Liver (tissue), 3 donors: ENCODE results near the gene PSPC1.

Source experiments
- EGR1 ChIP-seq, 2 donors: IDR thresholded peaks; 2 replicates each; pipeline ENCODE4 v1.6.1; 2016 to 2018; ENCODE audit warnings: antibody characterized with exemption in 2 of 2, low read depth in 2 of 2
- GABPA ChIP-seq, 2 donors: IDR thresholded peaks in 1 of 2; conservative IDR thresholded peaks in 1 of 2; 2 replicates each; pipeline ENCODE4 v1.6.1; 2016; ENCODE audit warnings: antibody characterized with exemption in 2 of 2, mild to moderate bottlenecking in 1 of 2, moderate library complexity in 1 of 2
- HNF4G ChIP-seq: IDR thresholded peaks from 2 replicates; pipeline ENCODE4 v1.6.1; 2016; ENCODE audit warnings: antibody characterized with exemption
- JUND ChIP-seq, 2 donors: IDR thresholded peaks; 2 replicates each; pipeline ENCODE4 v1.6.1; 2016; ENCODE audit warnings: antibody characterized with exemption in 2 of 2
- RAD21 ChIP-seq, 2 donors: IDR thresholded peaks; 2 replicates each; pipeline ENCODE4 v1.6.1; 2016; ENCODE audit warnings: antibody characterized with exemption in 2 of 2, mild to moderate bottlenecking in 2 of 2
- SP1 ChIP-seq: IDR thresholded peaks from 2 replicates; pipeline ENCODE4 v1.6.1; 2018; ENCODE audit warnings: antibody characterized with exemption, mild to moderate bottlenecking
- TAF1 ChIP-seq: conservative IDR thresholded peaks from 2 replicates; pipeline ENCODE4 v1.6.1; 2016; ENCODE audit warnings: antibody characterized with exemption, mild to moderate bottlenecking
- YY1 ChIP-seq: IDR thresholded peaks from 2 replicates; pipeline ENCODE4 v1.6.1; 2016; ENCODE audit warnings: antibody characterized with exemption, mild to moderate bottlenecking
- TF ChIP-seq, protein P1 (sequence below): fragments of 150-350 bp; IDR thresholded peaks from 2 replicates; pipeline ENCODE4 v1.5.1; 2017; ENCODE audit warnings: improper control_type of control experiment, low read depth, low read length; ENCODE audit not compliant: missing input control
- TF ChIP-seq, protein P2 (sequence below): IDR thresholded peaks from 2 replicates; pipeline ENCODE4 v1.6.1; 2016; ENCODE audit warnings: antibody characterized with exemption
- TF ChIP-seq, protein P3 (sequence below): IDR thresholded peaks from 2 replicates; pipeline ENCODE4 v1.6.1; 2016; ENCODE audit warnings: antibody characterized with exemption
- TF ChIP-seq, protein P4 (sequence below): IDR thresholded peaks from 2 replicates; pipeline ENCODE4 v1.6.1; 2016; ENCODE audit warnings: antibody characterized with exemption, mild to moderate bottlenecking
- TF ChIP-seq, protein P5 (sequence below): IDR thresholded peaks from 2 replicates; pipeline ENCODE4 v1.6.1; 2016; ENCODE audit warnings: antibody characterized with exemption
- donor health status: healthy.
- donor health status: healthy.

DNA sequence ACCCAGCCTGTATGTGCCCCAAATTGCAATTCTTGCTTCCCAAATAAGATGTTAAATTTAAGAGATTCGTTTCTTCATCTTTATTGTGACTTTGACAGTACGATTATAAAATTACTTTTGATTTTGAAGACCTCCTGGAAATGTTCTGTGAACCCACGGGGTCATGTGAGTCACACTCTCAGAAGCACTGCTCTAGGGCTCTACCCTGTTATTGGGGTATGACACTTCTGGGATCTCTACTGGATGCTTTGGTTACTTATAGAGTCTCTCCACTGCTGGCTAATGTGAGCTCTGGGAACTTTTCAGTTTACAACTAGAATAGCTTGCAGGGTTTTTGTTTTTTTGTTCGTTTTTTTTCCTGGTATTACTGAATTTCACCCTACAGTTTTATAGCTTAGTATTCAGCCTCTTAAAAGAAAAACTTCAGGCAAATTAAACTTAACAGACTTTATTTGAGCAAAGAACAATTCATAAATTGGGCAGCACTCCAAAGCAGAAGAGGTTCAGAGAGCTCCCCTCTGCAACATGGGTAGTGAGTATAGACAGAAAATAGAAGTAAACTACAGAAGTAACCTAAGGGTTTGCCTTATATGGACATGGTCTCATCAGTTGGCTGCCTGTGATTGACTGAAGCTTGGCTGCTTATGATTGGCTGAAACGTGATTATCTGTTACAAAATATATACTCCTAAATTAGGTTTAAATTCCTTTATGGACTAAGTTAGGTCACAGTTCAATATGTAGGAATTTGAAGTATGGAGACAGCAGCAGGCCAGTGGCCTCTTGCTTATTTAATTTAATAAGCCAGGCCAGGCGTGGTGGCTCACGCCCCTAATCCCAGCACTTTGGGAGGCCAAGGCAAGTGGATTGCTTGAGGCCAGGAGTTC lies 28.5 kb upstream of the PSPC1 start:
- TF ChIP-seq RAD21 (IDR thresholded peaks at IDR 0.05), result no peak
- TF ChIP-seq SP1, result no peak
- TF ChIP-seq, protein P1, sequence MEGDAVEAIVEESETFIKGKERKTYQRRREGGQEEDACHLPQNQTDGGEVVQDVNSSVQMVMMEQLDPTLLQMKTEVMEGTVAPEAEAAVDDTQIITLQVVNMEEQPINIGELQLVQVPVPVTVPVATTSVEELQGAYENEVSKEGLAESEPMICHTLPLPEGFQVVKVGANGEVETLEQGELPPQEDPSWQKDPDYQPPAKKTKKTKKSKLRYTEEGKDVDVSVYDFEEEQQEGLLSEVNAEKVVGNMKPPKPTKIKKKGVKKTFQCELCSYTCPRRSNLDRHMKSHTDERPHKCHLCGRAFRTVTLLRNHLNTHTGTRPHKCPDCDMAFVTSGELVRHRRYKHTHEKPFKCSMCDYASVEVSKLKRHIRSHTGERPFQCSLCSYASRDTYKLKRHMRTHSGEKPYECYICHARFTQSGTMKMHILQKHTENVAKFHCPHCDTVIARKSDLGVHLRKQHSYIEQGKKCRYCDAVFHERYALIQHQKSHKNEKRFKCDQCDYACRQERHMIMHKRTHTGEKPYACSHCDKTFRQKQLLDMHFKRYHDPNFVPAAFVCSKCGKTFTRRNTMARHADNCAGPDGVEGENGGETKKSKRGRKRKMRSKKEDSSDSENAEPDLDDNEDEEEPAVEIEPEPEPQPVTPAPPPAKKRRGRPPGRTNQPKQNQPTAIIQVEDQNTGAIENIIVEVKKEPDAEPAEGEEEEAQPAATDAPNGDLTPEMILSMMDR, result no peak
- TF ChIP-seq, protein P2, sequence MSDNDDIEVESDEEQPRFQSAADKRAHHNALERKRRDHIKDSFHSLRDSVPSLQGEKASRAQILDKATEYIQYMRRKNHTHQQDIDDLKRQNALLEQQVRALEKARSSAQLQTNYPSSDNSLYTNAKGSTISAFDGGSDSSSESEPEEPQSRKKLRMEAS, result no peak
- TF ChIP-seq, protein P3, sequence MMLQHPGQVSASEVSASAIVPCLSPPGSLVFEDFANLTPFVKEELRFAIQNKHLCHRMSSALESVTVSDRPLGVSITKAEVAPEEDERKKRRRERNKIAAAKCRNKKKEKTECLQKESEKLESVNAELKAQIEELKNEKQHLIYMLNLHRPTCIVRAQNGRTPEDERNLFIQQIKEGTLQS, result no peak
- TF ChIP-seq, protein P4, sequence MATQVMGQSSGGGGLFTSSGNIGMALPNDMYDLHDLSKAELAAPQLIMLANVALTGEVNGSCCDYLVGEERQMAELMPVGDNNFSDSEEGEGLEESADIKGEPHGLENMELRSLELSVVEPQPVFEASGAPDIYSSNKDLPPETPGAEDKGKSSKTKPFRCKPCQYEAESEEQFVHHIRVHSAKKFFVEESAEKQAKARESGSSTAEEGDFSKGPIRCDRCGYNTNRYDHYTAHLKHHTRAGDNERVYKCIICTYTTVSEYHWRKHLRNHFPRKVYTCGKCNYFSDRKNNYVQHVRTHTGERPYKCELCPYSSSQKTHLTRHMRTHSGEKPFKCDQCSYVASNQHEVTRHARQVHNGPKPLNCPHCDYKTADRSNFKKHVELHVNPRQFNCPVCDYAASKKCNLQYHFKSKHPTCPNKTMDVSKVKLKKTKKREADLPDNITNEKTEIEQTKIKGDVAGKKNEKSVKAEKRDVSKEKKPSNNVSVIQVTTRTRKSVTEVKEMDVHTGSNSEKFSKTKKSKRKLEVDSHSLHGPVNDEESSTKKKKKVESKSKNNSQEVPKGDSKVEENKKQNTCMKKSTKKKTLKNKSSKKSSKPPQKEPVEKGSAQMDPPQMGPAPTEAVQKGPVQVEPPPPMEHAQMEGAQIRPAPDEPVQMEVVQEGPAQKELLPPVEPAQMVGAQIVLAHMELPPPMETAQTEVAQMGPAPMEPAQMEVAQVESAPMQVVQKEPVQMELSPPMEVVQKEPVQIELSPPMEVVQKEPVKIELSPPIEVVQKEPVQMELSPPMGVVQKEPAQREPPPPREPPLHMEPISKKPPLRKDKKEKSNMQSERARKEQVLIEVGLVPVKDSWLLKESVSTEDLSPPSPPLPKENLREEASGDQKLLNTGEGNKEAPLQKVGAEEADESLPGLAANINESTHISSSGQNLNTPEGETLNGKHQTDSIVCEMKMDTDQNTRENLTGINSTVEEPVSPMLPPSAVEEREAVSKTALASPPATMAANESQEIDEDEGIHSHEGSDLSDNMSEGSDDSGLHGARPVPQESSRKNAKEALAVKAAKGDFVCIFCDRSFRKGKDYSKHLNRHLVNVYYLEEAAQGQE, result no peak
- TF ChIP-seq EGR1 (IDR thresholded peaks at IDR 0.05; ENCODE audit: low read depth in 2 of 2), result no peak
- TF ChIP-seq GABPA (IDR thresholded peaks at IDR 0.05 in 1 of 2, conservative IDR thresholded peaks at IDR 0.05 in 1 of 2), result no peak
- TF ChIP-seq TAF1, result no peak
- TF ChIP-seq, protein P5, sequence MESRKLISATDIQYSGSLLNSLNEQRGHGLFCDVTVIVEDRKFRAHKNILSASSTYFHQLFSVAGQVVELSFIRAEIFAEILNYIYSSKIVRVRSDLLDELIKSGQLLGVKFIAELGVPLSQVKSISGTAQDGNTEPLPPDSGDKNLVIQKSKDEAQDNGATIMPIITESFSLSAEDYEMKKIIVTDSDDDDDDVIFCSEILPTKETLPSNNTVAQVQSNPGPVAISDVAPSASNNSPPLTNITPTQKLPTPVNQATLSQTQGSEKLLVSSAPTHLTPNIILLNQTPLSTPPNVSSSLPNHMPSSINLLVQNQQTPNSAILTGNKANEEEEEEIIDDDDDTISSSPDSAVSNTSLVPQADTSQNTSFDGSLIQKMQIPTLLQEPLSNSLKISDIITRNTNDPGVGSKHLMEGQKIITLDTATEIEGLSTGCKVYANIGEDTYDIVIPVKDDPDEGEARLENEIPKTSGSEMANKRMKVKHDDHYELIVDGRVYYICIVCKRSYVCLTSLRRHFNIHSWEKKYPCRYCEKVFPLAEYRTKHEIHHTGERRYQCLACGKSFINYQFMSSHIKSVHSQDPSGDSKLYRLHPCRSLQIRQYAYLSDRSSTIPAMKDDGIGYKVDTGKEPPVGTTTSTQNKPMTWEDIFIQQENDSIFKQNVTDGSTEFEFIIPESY, result no peak
- no peak for TF ChIP-seq JUND (IDR thresholded peaks at IDR 0.05)
- TF ChIP-seq YY1, result no peak
- TF ChIP-seq HNF4G, result no peak
